NCI-H2029 treated with DMSO at 0.1 percent for 48 hours (cell line): Measurements from ENCODE around the gene FBXL4.

Source experiments
- DNase-seq: peaks from one replicate; lab custom pipeline; 2025; lab: John Stamatoyannopoulos, UW

The FBXL4 gene

GRCh38 chr6:98947411-98948292, at the start of gene FBXL4:
Gene FBXL4, minus strand, starts transcription at chr6:98947946. Its CDS starts 20,958 bp downstream, at chr6:98926988.
- peak; percentile 82 for DNase-seq

- DNase-seq: no peak
These were observed 47.4 kb upstream of the FBXL4 start for GRCh38 chr6:98995116-98995515.

- no peak for DNase-seq
These were observed 44.8 kb upstream of the FBXL4 start for GRCh38 chr6:98992535-98992934.

- DNase-seq: no peak
These were observed 38.4 kb upstream of the FBXL4 start for GRCh38 chr6:98986071-98986615.

DNA sequence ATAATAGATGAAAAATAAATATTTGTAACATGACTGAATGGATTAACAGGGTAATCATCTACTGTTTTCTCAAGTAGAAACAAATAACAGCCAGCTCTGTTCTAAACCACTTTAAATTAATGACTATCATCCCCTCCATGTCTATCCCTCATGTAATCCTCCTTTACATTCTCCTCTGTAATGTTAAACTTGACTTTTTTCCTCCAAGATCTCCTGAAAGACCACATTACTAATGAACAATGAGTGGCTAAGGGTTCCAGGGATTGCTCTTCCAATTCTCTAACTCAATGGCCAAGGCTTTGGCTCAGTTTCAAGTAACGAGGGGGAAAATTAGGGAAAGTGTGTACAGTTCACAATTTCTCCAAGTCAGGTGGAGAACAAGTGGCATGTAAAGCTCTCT, 37.6 kb upstream of the FBXL4 start:
- no peak for DNase-seq

DNA sequence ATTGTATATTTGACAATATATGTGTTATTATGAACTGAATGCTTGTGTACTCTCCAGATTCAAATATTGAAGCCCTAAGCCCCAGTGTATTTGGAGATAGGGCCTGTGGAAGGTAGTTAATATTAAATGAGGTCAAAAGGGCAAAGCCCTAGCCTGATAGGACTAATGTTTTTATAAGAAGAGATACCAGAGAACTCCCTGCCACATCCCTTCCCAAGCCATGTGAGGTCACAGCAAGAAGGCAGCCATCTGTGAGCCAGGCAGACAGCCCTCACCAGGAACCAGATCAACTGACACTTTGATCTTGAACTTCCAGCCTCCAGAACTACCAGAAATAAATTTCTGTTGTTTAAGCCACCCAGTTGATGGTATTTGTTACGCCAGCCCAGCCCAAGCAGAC, 36.4 kb upstream of the FBXL4 start:
- no peak for DNase-seq

DNA sequence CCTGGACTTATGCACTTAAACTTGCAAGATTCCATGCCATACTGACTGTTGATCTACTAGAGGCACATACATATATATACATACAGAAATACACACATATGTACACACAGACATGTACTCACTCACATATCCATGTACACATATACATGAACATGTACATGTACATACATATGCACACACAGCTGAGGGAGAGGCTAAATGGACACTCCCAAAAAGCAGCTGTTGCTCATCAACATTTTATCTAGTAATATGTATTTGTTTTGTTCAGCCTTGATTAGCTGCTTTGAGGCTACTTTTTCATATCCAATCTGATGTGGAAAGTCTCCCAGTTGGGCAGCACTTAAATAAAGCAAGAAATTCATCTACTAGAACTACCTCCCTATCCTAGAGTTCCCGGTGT, 33.7 kb upstream of the FBXL4 start:
- no peak for DNase-seq

DNA sequence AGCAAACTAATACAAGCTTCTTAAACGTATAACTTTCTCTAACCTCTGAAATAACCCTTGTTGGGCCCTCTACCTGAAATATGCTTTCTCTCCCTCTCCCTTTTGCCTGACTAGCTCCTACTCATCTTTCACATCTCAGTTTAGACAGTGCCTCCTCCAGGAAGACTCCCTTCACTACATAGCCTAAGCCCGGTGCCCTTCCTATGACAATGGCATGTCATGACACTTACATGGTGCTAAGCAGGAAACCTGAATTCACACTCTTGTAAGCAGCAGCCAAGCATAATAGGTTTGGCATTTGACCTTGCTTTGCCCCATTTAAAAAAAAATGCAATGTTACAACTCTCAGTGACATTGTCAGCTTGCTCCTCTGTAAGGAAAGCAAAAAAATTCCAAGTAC, 33.1 kb upstream of the FBXL4 start:
- DNase-seq: no peak

- DNase-seq: peak; percentile 14
These were observed 30.0 kb upstream of the FBXL4 start for GRCh38 chr6:98977671-98978292.

DNA sequence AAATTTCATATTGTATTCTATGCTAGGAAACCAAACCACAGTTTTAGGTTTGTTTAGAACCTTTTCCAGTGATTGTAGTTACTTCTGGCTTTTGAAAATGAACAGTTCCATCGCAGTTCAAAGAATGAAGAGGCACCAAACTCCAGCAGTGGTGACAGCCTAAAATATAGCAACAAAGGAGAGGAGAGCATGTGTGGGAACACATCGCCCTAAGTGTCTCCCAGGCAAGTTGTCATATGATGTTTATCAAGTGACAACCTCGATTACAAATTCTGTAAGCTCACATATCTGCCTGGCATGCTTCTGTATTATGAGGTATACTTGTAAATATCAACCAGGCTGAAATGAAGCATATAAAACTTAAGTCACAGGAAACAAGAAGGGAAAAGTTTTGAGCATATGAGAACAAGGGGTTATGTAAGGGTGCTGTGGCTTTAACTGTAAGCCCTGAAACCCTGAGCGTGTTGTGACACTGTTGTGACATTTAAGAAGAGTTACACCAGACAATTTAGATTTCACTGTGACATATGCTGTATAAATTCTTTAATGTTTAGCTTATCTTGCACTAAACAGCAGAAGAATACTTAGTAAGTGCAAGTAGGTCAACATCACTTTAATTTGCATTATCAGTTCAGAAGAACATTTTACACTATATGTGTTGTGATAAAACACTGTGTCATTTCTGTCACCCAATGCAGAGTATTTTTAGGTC, 29.1 kb upstream of the FBXL4 start:
- no peak for DNase-seq

- DNase-seq: no peak
These were observed 27.7 kb upstream of the FBXL4 start for GRCh38 chr6:98975421-98975820.

GRCh38 chr6:98974309-98974708, 26.6 kb upstream of the FBXL4 start:
- no peak for DNase-seq

DNA sequence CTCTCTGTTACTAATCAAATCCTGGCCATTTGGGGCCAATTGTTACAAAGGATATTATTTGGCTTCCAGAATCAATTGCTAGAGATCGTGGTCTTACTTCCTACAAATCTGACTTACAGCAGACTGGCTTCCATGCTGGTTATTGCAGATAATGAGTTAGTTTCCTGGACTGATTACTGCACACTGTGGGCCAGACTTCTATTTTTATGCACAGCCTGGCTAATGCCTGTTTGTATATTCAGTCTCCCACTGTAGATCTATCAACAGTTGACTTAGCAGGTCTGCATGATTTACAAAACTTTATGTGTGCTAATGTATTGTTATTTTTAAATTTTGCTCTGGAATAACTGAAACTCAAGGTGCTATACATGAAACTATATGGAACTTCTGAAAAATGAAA, 25.8 kb upstream of the FBXL4 start:
- DNase-seq: no peak

DNA sequence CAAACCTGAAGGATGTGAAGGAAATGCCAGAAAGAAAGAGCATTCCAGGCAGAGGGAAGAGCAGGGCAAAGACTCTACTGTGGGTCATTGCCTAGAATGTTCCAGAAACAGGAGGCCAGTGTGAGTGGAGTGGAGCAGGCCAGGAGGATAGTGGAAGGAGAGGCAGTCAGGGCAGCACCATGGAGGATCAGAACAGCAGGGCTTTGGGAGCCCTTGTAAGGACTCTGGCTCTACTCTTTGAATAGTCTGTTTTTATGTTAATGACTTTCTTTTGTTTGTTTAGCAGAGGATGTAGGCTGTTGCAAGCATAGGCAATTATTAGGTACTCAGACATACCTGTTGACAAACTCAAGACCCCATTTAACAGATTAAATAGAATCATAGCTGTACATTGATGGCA, 23.6 kb upstream of the FBXL4 start:
- DNase-seq: no peak

- no peak for DNase-seq
These were observed 22.7 kb upstream of the FBXL4 start for GRCh38 chr6:98970469-98970868.

DNA sequence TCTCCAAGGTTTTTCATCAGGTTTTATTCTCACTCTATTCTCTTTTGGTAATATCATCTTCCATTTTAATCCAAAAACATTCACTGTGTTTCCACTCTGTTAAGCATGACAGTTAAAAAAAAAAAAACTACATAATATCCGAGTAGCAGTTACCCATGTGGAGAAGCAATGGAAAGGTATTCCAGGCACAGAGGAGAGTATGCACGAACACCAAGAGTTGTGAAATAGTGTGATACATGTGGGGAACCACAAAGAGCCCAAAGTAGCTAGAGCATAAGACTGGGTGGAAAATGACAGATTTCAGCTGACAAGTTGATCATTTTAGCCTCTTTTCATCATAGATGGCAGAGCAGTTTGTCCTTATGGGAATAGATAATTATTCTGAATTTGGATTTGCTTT, 19.9 kb upstream of the FBXL4 start:
- no peak for DNase-seq

GRCh38 chr6:98959631-98960030, 11.9 kb upstream of the FBXL4 start:
- DNase-seq: no peak

DNA sequence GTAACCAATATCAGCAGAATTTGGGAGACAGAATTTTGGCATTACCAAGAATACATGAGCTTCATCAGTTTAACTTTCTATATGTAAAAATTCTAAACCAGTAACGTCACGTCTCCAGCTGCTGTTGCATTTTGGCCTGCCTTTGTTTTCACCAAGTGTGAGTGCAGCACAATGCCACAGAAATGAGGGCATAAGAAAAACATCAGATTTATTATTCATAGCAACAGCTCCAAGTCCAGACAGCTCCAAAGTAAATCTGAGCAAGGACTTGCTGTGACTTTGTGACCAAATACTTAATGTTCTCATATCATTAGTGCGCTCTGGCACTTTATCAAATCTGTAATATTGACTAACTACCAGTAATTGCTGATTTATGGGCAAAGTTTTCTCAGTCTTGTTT, 11.0 kb upstream of the FBXL4 start:
- DNase-seq: no peak

- peak; percentile 45 for DNase-seq
These were observed 9.7 kb upstream of the FBXL4 start for GRCh38 chr6:98957450-98957849.

DNA sequence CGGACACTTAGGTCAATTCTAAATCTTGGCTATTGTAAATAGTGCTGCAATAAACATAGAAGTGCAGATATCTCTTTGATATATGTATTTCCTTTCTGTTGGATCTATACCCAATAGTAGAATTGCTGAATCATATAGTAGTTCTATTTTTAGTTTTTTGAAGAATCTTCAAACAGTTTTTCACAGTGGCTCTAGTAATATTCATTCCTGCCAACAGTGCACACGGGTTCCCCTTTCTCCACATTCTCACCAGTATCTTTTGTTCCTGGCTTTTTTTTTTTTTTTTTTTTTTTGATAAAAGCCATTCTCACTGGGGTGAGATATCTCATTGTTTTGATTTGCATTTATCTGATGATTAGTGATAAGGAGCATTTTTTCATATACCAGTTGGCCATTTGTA, 1.8 kb upstream of the FBXL4 start:
- DNase-seq: no peak

GRCh38 chr6:98946879-98947410, 801 bp downstream of the FBXL4 start:
- peak; percentile 81 for DNase-seq

DNA sequence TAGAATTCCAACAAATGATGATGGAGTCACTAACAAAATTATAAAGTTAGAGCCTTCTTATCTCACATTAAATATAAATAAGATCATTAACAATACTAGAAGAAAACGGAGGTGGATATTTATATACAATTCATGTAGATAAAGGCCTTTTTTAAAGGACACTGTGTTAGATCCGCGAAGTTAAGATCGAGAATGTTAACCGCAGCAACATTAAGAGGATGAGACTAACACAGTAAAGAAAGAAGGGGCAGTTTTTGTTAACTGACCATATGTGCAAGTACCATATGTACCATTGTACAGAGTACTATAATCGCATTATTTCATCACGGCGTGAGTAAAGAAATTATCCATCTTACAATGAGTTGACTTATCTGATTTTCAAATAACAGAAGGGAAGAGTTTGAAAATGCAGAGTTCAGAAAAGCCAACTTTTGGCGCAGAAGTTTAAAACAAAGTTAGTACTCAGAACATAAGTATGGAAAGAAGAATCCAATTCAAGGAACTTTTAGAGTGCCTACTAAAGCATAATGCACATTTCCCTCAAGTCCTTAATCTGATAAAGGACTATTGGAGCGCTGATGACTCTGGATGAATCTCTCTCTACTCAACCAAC, 1.4 kb downstream of the FBXL4 start:
- DNase-seq: no peak
